ENCODE results near the gene PIP4K2C.
"Not testable (repeated sequence)": the region's sequence is repeated elsewhere in the genome, so short reads cannot be mapped to it uniquely, and the experiment has no call there.

PIP4K2C gene

GRCh38 chr12:57609781-57610553 lies 19.0 kb downstream of the PIP4K2C start:
- DNase-seq (ENCODE audit: low read depth in 2 of 2): no peak

GRCh38 chr12:57610554-57611107 lies 19.6 kb downstream of the PIP4K2C start:
- DNase-seq (ENCODE audit: low read depth in 2 of 2): no peak

GRCh38 chr12:57611108-57611826 lies 20.3 kb downstream of the PIP4K2C start, which contains the start of gene ARHGEF25:
TSS of gene ARHGEF25 (plus strand) at chr12:57611435. CDS start at chr12:57611895, 460 bp downstream.
- DNase-seq (ENCODE audit: low read depth in 2 of 2): peak in 1 of 2 donors; percentile 53

- no peak for DNase-seq (ENCODE audit: low read depth in 2 of 2)
Observed at GRCh38 chr12:57611827-57612710, 21.1 kb downstream of the PIP4K2C start.

- DNase-seq (ENCODE audit: low read depth in 2 of 2): no peak
Observed at GRCh38 chr12:57612711-57613426, 21.9 kb downstream of the PIP4K2C start.

- DNase-seq (ENCODE audit: low read depth in 2 of 2): no peak
Observed at GRCh38 chr12:57613427-57614109, 22.6 kb downstream of the PIP4K2C start.

- DNase-seq (ENCODE audit: low read depth in 2 of 2): no peak
Observed at GRCh38 chr12:57614178-57614947, 23.4 kb downstream of the PIP4K2C start.

- no peak for DNase-seq (ENCODE audit: low read depth in 2 of 2)
Observed at GRCh38 chr12:57614948-57615500, 24.0 kb downstream of the PIP4K2C start.

- DNase-seq (ENCODE audit: low read depth in 2 of 2): no peak
Observed at GRCh38 chr12:57615637-57616036, 24.6 kb downstream of the PIP4K2C start.

GRCh38 chr12:57616383-57617101 lies 25.6 kb downstream of the PIP4K2C start:
- no peak for DNase-seq (ENCODE audit: low read depth in 2 of 2)

GRCh38 chr12:57617942-57618341 lies 26.9 kb downstream of the PIP4K2C start:
- DNase-seq (ENCODE audit: low read depth in 2 of 2): no peak

GRCh38 chr12:57618431-57618830 lies 27.4 kb downstream of the PIP4K2C start:
- DNase-seq (ENCODE audit: low read depth in 2 of 2): not testable (repeated sequence)

- DNase-seq (ENCODE audit: low read depth in 2 of 2): no peak
Observed at GRCh38 chr12:57618966-57619433, 28.0 kb downstream of the PIP4K2C start.

GRCh38 chr12:57619434-57620244 lies 28.6 kb downstream of the PIP4K2C start:
- no peak for DNase-seq (ENCODE audit: low read depth in 2 of 2)

GRCh38 chr12:57620245-57620935 lies 29.4 kb downstream of the PIP4K2C start:
- no peak for DNase-seq (ENCODE audit: low read depth in 2 of 2)

- DNase-seq (ENCODE audit: low read depth in 2 of 2): no peak
Observed at GRCh38 chr12:57620936-57621496, 30.0 kb downstream of the PIP4K2C start.
